Thoracic aorta (tissue), 2 donors: ENCODE data around the gene PPFIBP1. TPM values are rescaled to one million over a fixed set of nuclear protein-coding genes. Genes with fewer than 3 reads are reported as not detected.

Experiments
- ATAC-seq: fragments of 150-250 bp; one replicate; pipeline ENCODE4 v1.8.0; 2017; ENCODE audit warnings: low read depth; ENCODE audit not compliant: insufficient number of reproducible peaks, low FRiP score
- DNase-seq: peaks from one replicate; pipeline ENCODE4 v3.0.0-alpha.2; 2020; ENCODE audit warnings: low spot score
- H3K27ac ChIP-seq, 2 donors: fragments of 200-600 bp; sonication (generic); 1 replicate in 1 of 2; 2 replicates in 1 of 2; pipeline ENCODE4 v1.5.1; 2016; ENCODE audit warnings: mild to moderate bottlenecking in 2 of 2, moderate library complexity in 2 of 2
- H3K27me3 ChIP-seq: fragments of 200-600 bp; sonication (generic); replicated peaks from 2 replicates; pipeline ENCODE4 v1.6.0; 2016; ENCODE audit warnings: mild to moderate bottlenecking; ENCODE audit not compliant: insufficient read depth
- H3K36me3 ChIP-seq: fragments of 200-600 bp; sonication (generic); one replicate; pipeline ENCODE4 v1.5.1; 2016
- H3K4me1 ChIP-seq, 2 donors: fragments of 200-600 bp; sonication (generic); 1 replicate in 1 of 2; 2 replicates in 1 of 2; pipeline versions ENCODE4 v1.5.1 to v1.6.0; 2016; ENCODE audit warnings: low read depth in 2 of 2, mild to moderate bottlenecking in 1 of 2; ENCODE audit not compliant: control insufficient read depth in 1 of 2
- H3K4me3 ChIP-seq: fragments of 200-600 bp; sonication (generic); 2 replicates; pipeline ENCODE4 v1.5.1; 2016; ENCODE audit warnings: mild to moderate bottlenecking
- H3K9me3 ChIP-seq: fragments of 200-600 bp; sonication (generic); 2 replicates; pipeline ENCODE4 v1.5.1; 2016
- total RNA-seq, 2 donors: library from RNA; depleted of rRNA; stranded (reverse); fragments of >200 nt; gene quantifications; one replicate each; pipeline versions ENCODE4 v1.1.0 to v1.2.3, GENCODE V29; 2016
- TF ChIP-seq, protein P1 (sequence below): fragments of 200-600 bp; sonication (generic); IDR thresholded peaks from one replicate; pipeline ENCODE4 v1.5.1; 2019; ENCODE audit warnings: antibody characterized with exemption

Gene PPFIBP1
- total RNA-seq, 2 donors from 2014 or later = 103 to 232 TPM

DNA sequence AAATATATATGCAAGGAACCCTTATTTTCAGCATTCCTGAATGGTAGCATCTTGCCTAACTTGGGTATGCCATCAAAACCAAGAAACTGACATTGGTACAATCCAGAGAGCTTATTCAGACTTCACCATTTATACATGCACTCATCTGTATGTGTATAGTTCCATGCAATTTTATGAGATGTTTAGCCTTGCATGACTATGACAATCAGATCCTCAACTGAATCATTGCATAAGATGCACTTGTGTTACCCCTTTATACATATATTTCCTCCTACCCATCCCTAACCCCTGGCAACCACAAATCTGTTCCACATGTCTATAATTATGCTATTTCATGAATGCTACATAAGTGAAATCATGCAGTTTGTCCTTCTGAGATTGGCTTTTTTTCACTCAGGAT, 37.0 kb upstream of the PPFIBP1 start:
- no peaks in the 10 kb centered on the region for H3K27me3 ChIP-seq
- TF ChIP-seq, protein P1, sequence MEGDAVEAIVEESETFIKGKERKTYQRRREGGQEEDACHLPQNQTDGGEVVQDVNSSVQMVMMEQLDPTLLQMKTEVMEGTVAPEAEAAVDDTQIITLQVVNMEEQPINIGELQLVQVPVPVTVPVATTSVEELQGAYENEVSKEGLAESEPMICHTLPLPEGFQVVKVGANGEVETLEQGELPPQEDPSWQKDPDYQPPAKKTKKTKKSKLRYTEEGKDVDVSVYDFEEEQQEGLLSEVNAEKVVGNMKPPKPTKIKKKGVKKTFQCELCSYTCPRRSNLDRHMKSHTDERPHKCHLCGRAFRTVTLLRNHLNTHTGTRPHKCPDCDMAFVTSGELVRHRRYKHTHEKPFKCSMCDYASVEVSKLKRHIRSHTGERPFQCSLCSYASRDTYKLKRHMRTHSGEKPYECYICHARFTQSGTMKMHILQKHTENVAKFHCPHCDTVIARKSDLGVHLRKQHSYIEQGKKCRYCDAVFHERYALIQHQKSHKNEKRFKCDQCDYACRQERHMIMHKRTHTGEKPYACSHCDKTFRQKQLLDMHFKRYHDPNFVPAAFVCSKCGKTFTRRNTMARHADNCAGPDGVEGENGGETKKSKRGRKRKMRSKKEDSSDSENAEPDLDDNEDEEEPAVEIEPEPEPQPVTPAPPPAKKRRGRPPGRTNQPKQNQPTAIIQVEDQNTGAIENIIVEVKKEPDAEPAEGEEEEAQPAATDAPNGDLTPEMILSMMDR = no peak
- DNase-seq (no peak), ATAC-seq (no peak)
- no peaks in the 10 kb centered on the region for H3K4me1 ChIP-seq
- H3K27ac ChIP-seq = no peak overlapping the region
- H3K4me3 ChIP-seq = no peak overlapping the region
- no peaks in the 10 kb centered on the region for H3K9me3 ChIP-seq
- H3K36me3 ChIP-seq = no peaks in the 10 kb centered on the region

DNA sequence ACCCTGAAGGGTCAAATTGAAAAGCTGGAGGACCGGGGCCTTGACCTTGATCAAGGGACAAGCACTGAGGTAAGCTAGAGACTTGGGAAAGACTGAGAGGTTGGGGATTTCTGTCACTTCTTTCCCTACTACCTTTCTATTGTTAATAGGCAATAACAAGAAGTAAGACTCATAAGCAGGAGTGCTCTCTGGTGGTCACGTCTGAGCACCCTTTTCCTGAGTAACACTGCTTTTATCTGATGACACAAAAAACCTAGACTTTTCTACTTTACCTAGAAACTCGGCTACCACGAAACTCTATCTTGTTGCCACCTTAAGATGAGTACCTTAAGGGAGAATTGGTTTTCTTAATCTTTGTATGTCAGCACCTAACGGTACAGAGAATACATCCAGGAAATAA, 35.5 kb upstream of the PPFIBP1 start:
- Histone ChIP-seq H3K4me1 (no peaks in the 10 kb centered on the region), H3K27me3 (no peaks in the 10 kb centered on the region), H3K27ac (no peak overlapping the region), H3K9me3 (no peaks in the 10 kb centered on the region), H3K36me3 (no peaks in the 10 kb centered on the region), H3K4me3 (no peak overlapping the region)
- DNase-seq (no peak), ATAC-seq (no peak)
- TF ChIP-seq, protein P1 = no peak

DNA sequence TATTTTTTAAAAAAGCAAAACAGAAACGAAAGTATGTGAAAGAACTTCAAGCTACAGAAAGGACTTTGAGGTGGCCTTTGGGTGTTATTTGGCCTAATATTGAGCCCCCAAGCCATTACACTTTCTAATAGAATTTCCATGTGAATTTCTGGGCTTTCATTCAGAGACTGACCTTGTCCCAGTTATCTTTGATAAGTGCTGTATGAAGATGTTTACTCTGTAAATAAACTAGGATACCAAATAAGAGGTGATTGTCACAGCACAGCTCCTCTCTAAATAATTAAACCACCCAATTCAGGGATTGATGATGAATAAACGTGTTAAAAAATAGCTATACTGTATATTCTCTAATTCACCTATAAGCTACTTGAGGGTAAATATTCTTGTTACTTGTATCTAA, 32.8 kb upstream of the PPFIBP1 start:
- H3K9me3 ChIP-seq = no peaks in the 10 kb centered on the region
- no peak for ATAC-seq
- no peak overlapping the region for H3K4me3 ChIP-seq
- H3K27ac ChIP-seq = no peak overlapping the region
- H3K36me3 ChIP-seq = no peaks in the 10 kb centered on the region
- H3K4me1 ChIP-seq = no peaks in the 10 kb centered on the region
- DNase-seq = no peak
- no peaks in the 10 kb centered on the region for H3K27me3 ChIP-seq
- TF ChIP-seq, protein P1 = no peak

DNA sequence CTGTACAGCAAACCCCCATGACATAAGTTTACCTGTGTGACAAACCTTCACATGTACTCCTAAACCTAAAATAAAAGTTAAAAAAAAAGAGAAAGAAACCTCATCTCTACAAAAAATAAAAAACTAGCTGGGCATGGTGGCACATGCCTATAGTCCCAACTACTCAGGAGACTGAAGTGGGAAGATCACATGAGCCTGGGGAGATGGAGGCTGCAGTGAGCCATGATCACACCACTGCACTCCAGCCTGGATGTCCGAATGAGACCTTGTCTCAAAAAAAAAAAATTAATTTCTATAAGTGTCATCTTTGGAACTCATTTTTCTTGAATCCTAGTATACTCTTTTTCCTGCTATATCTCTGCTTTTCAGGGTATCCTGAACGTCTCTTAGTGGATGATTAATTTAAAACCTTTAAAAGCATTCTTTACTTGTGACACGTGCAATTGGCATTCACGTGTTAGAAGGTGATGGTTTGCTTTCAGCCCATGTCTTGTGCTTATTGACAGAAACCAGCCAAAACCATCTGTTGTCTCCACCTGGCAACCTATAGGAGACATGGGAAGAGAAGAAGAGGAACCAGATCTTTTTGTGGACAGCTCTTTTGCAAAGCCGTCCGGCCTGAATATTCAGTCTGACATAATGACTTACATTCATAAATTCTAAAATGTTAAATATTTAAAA, 30.6 kb upstream of the PPFIBP1 start:
- Histone ChIP-seq H3K9me3 (no peaks in the 10 kb centered on the region), H3K36me3 (no peaks in the 10 kb centered on the region), H3K27ac (no peak overlapping the region), H3K4me3 (no peak overlapping the region), H3K4me1 (no peaks in the 10 kb centered on the region), H3K27me3 (no peaks in the 10 kb centered on the region)
- DNase-seq = no peak
- TF ChIP-seq, protein P1 = no peak
- no peak for ATAC-seq

DNA sequence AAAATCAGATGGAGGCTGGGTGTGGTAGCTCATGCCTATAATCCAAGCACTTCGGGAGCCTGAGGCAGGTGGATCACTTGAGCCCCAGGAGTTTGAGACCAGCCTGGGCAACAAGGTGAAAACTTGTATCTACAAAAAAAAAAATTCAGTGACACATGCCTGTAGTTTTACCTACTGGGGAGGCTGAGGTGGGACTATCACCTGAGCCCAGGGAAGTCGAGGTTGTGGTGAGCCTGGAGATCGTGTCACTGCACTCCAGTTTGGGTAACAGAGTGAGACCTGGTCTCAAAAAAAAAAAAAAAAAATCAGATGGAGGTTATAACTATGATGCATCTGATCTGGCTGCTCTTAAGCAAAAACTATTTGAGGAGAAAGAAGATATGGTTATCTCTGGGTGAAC, 26.6 kb upstream of the PPFIBP1 start:
- ATAC-seq = no peak

More for the DNA sequence above, 26.6 kb upstream of the PPFIBP1 start:
- TF ChIP-seq, protein P1 = no peak
- Histone ChIP-seq H3K36me3 (no peaks in the 10 kb centered on the region), H3K9me3 (no peaks in the 10 kb centered on the region), H3K4me1 (no peaks in the 10 kb centered on the region), H3K27me3 (no peaks in the 10 kb centered on the region), H3K4me3 (no peak overlapping the region), H3K27ac (no peak overlapping the region)
- no peak for DNase-seq
